ENCODE measurements around the gene SLC49A3.

The SLC49A3 gene

GRCh38 chr4:712093-712492 lies 23.1 kb upstream of the SLC49A3 start:
- TF ChIP-seq, protein P1, sequence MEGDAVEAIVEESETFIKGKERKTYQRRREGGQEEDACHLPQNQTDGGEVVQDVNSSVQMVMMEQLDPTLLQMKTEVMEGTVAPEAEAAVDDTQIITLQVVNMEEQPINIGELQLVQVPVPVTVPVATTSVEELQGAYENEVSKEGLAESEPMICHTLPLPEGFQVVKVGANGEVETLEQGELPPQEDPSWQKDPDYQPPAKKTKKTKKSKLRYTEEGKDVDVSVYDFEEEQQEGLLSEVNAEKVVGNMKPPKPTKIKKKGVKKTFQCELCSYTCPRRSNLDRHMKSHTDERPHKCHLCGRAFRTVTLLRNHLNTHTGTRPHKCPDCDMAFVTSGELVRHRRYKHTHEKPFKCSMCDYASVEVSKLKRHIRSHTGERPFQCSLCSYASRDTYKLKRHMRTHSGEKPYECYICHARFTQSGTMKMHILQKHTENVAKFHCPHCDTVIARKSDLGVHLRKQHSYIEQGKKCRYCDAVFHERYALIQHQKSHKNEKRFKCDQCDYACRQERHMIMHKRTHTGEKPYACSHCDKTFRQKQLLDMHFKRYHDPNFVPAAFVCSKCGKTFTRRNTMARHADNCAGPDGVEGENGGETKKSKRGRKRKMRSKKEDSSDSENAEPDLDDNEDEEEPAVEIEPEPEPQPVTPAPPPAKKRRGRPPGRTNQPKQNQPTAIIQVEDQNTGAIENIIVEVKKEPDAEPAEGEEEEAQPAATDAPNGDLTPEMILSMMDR (IDR thresholded peaks at IDR 0.05; ENCODE audit: extremely low read depth, insufficient read depth, missing control alignments): no peak
- in situ Hi-C loops (cut with MboI; ENCODE audit: low pct_unique_long_range_greater_than_20kb, low sequenced_read_pairs, unreplicated experiment): no loop called here
- no peak for DNase-seq (ENCODE audit: low spot score)

GRCh38 chr4:710916-711315 lies 22.0 kb upstream of the SLC49A3 start:
- no peak for DNase-seq (ENCODE audit: low spot score)
- in situ Hi-C loops (cut with MboI; ENCODE audit: low pct_unique_long_range_greater_than_20kb, low sequenced_read_pairs, unreplicated experiment): no loop called here
- TF ChIP-seq, protein P1 (IDR thresholded peaks at IDR 0.05; ENCODE audit: extremely low read depth, insufficient read depth, missing control alignments): no peak

DNA sequence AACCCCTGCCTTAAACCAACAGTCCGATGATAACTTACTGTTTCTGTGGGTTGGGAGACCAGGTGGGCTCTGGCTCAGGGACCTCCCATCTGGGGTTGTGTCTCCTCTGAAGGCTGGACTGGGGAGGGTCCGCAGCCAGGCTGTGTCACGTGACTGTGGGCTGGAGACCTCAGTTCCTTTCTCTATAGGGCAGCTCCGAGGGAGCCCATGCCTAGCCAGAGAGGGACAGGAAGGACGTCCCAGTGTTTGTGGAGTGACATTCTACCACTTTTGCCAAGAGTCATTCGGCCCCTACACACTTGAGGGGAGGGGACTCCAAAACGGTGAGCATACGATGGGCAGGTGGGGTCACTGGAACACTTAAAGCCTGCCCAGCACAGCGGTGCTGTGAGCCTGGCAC lies 21.2 kb upstream of the SLC49A3 start:
- in situ Hi-C loops (cut with MboI; ENCODE audit: low pct_unique_long_range_greater_than_20kb, low sequenced_read_pairs, unreplicated experiment): no loop called here
- DNase-seq (ENCODE audit: low spot score): no peak
- TF ChIP-seq, protein P1 (IDR thresholded peaks at IDR 0.05; ENCODE audit: extremely low read depth, insufficient read depth, missing control alignments): no peak

DNA sequence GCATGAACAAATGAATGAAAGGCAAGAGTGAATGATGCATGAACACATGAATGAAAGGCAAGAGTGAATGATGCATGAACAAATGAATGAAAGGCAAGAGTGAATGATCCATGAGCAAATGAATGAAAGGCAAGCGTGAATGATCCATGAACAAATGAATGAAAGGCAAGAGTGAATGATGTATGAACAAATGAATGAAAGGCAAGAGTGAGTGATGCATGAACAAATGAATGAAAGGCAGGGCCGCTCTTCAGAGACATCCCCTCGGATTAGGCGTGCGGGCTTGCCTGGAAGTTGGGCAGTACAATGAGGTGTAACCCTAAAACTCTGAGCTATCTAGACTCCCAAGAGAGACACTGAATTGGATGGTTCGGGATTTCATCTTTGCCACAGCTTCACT lies 20.4 kb upstream of the SLC49A3 start:
- in situ Hi-C loops (cut with MboI; ENCODE audit: low pct_unique_long_range_greater_than_20kb, low sequenced_read_pairs, unreplicated experiment): no loop called here
- no peak for DNase-seq (ENCODE audit: low spot score)
- TF ChIP-seq, protein P1 (IDR thresholded peaks at IDR 0.05; ENCODE audit: extremely low read depth, insufficient read depth, missing control alignments): no peak

DNA sequence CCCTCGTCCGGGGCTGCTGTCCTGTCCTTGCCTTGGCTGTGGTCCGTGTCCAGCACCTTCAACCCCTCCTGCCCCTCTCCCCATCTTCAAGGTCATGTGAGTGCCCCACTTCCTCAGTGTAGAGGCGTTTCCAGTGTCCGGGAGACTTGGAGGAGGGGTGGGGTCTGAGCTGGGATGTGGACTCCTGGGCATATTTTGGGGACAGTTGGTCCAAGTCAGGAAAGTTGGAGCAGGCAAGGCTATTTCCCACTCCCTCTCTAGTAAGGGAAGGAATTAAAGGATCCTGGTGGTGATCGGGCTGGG lies 19.6 kb upstream of the SLC49A3 start:
- in situ Hi-C loops (cut with MboI; ENCODE audit: low pct_unique_long_range_greater_than_20kb, low sequenced_read_pairs, unreplicated experiment): no loop called here
- TF ChIP-seq, protein P1 (IDR thresholded peaks at IDR 0.05; ENCODE audit: extremely low read depth, insufficient read depth, missing control alignments): no peak
- no peak for DNase-seq (ENCODE audit: low spot score)

DNA sequence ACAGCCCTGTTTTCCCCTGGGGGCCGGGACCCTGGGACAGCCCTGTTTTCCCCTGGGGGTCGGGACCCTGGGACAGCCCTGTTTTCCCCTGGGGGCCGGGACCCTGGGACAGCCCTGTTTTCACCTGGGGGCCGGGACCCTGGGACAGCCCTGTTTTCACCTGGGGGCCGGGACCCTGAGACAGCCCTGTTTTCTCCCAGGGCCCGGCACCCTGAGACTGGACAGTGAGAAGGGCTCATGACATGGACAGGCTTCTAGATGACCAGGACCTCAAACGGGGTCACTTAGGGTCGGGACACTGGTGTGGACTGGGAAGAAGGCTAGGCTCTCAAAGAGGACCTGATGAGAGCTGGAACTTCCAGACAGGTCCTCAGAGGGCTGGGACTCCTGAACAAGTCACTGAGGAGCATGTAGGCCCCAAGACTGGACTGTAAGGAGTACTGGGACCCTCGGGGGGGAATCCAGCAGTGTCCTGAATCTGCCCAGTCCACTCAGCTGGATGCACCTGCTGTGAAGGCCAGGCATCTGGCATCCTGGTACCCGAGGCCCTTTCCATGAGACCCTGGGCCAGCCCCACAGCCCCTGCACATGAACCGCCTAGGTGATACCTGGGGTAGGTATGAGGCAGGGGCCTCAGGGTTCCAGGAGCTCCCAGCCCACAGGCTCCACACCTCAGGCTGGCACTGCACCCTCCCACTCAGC lies 19.1 kb upstream of the SLC49A3 start:
- DNase-seq (ENCODE audit: low spot score): no peak
- in situ Hi-C loops (cut with MboI; ENCODE audit: low pct_unique_long_range_greater_than_20kb, low sequenced_read_pairs, unreplicated experiment): no loop called here
- TF ChIP-seq, protein P1 (IDR thresholded peaks at IDR 0.05; ENCODE audit: extremely low read depth, insufficient read depth, missing control alignments): no peak
